GM12874 (cell line): ENCODE data around the gene TERC.
A peak's percentile ranks its signal among the peaks of the same experiment; 100 is the strongest.

ENCODE experiments used
- CTCF ChIP-seq: IDR thresholded peaks from 2 replicates; pipeline ENCODE4 v1.5.1; 2011; ENCODE audit warnings: low read depth, mild to moderate bottlenecking, control low read depth, low read length, moderate library complexity; ENCODE audit not compliant: insufficient read depth

Gene TERC

GRCh38 chr3:169764882-169765612 is at the start of gene TERC:
Gene TERC, minus strand, starts transcription at chr3:169765060.
- TF ChIP-seq CTCF, result no peak

- peak; percentile 77 for TF ChIP-seq CTCF
These were observed 49.1 kb upstream of the TERC start for GRCh38 chr3:169813757-169814517.

GRCh38 chr3:169813278-169813677 is 48.4 kb upstream of the TERC start:
- TF ChIP-seq CTCF, result no peak

GRCh38 chr3:169812332-169813235 is 47.7 kb upstream of the TERC start, which contains the start of the genes LRRC34 and LRRIQ4:
Gene LRRC34, minus strand, starts transcription at chr3:169812904. Its CDS starts 356 bp downstream, at chr3:169812548.
Gene LRRIQ4, plus strand, starts transcription at chr3:169812870. Its CDS starts 9,052 bp downstream, at chr3:169821922.
- TF ChIP-seq CTCF, result no peak

GRCh38 chr3:169811631-169812331 is 46.9 kb upstream of the TERC start:
- no peak for TF ChIP-seq CTCF

GRCh38 chr3:169809230-169809795 is 44.5 kb upstream of the TERC start:
- TF ChIP-seq CTCF, result no peak
